HL-60 (cell line): Measurements from ENCODE around the gene THSD7B.

Experiments used
- DNase-seq, 2 experiments: peaks; one replicate each; pipeline ENCODE4 v3.0.0-alpha.2; 2010 to 2020; ENCODE audit warnings: low read depth in 1 of 2, low spot score in 1 of 2
- H3K27ac ChIP-seq: fragments of 250-450 bp; sonication (Bioruptor Pico); replicated peaks from 2 replicates; pipeline ENCODE4 v1.5.1; 2020; ENCODE audit warnings: mild to moderate bottlenecking, moderate library complexity
- H3K27me3 ChIP-seq: fragments of 250-450 bp; sonication (Bioruptor Pico); 2 replicates; pipeline ENCODE4 v1.5.1; 2021; ENCODE audit warnings: mild to moderate bottlenecking, moderate library complexity; ENCODE audit not compliant: insufficient read depth, poor library complexity, severe bottlenecking
- H3K4me3 ChIP-seq: replicated peaks from 2 replicates; pipeline ENCODE4 v1.5.1; 2011; ENCODE audit warnings: mild to moderate bottlenecking, control low read depth, low read length; ENCODE audit not compliant: insufficient read depth
- GABPA ChIP-seq: IDR thresholded peaks from 2 replicates; pipeline ENCODE4 v1.6.1; 2012; ENCODE audit warnings: low read depth
- POLR2AphosphoS5 ChIP-seq: IDR thresholded peaks from 2 replicates; pipeline ENCODE4 v1.6.1; 2012; ENCODE audit warnings: low read depth
- REST ChIP-seq: IDR thresholded peaks from 2 replicates; pipeline ENCODE4 v1.6.1; 2012; ENCODE audit warnings: low read depth; ENCODE audit not compliant: insufficient replicate concordance
- SPI1 ChIP-seq: IDR thresholded peaks from 2 replicates; pipeline ENCODE4 v1.6.1; 2012; ENCODE audit warnings: low read depth, mild to moderate bottlenecking, borderline replicate concordance
- TF ChIP-seq, protein P1 (sequence below): IDR thresholded peaks from one replicate; pipeline ENCODE4 v1.5.1; 2011; ENCODE audit warnings: low read length, control low read depth, inconsistent platforms; ENCODE audit not compliant: insufficient read depth

THSD7B gene

DNA sequence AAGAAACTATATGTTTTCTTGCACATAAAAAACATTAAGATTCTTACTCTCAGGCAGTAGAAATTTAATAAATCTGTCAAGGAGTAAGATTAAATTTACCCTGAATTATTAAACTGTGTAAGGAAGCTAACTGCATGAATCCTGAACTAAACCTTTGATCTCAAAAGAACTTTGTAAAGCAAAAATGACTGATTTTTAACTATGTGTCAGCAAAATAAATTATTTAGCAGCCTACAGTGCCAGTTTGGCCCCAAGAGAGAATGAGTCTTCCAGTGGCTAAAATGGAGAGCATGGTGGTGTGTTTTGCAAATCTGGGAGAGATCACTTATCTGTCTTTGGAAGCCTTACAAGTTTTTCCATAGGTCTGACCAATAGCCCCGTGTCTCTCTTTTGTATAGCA lies 190.7 kb downstream of the THSD7B start:
- Histone ChIP-seq H3K27me3 (peaks cover 2% of the 10 kb centered on the region), H3K27ac (no peak overlapping the region), H3K4me3 (no peak overlapping the region)
- no peak for DNase-seq
- TF ChIP-seq REST, result no peak
- TF ChIP-seq, protein P1, sequence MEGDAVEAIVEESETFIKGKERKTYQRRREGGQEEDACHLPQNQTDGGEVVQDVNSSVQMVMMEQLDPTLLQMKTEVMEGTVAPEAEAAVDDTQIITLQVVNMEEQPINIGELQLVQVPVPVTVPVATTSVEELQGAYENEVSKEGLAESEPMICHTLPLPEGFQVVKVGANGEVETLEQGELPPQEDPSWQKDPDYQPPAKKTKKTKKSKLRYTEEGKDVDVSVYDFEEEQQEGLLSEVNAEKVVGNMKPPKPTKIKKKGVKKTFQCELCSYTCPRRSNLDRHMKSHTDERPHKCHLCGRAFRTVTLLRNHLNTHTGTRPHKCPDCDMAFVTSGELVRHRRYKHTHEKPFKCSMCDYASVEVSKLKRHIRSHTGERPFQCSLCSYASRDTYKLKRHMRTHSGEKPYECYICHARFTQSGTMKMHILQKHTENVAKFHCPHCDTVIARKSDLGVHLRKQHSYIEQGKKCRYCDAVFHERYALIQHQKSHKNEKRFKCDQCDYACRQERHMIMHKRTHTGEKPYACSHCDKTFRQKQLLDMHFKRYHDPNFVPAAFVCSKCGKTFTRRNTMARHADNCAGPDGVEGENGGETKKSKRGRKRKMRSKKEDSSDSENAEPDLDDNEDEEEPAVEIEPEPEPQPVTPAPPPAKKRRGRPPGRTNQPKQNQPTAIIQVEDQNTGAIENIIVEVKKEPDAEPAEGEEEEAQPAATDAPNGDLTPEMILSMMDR, result no peak
- TF ChIP-seq GABPA, result no peak
- TF ChIP-seq SPI1, result no peak

- Histone ChIP-seq H3K27me3 (peaks cover 2% of the 10 kb centered on the region), H3K4me3 (no peak overlapping the region), H3K27ac (no peak overlapping the region)
- no peak for TF ChIP-seq REST
- TF ChIP-seq, protein P1, result no peak
- DNase-seq, result no peak
Measured at GRCh38 chr2:136957044-136957443, 191.7 kb downstream of the THSD7B start.

GRCh38 chr2:136962105-136962725 lies 196.9 kb downstream of the THSD7B start:
- no peak for TF ChIP-seq REST
- TF ChIP-seq, protein P1, result no peak
- no peak for TF ChIP-seq SPI1
- no peak for TF ChIP-seq GABPA
- no peak for TF ChIP-seq POLR2AphosphoS5
- DNase-seq, result no peak
- Histone ChIP-seq H3K4me3 (no peak overlapping the region), H3K27ac (no peak overlapping the region), H3K27me3 (no peaks in the 10 kb centered on the region)
